Activated T-cell treated with anti-CD3 and anti-CD28 coated beads, Interleukin-2, amount 50 U/mL, for 4 hours (primary cell): ENCODE results near the gene OR10D3. TPM values are rescaled to one million over a fixed set of nuclear protein-coding genes. Genes with fewer than 3 reads are reported as not detected.
"Not testable (repeated sequence)": the region's sequence is repeated elsewhere in the genome, so short reads cannot be mapped to it uniquely, and the experiment has no call there.

ENCODE experiments used
- ATAC-seq, 2 donors: fragments of 200-7000 bp; cut with Tn5 transposase; one replicate each; pipeline ENCODE4 v1.10.0; 2021
- DNase-seq: peaks from one replicate; pipeline ENCODE4 v3.0.0-alpha.2; 2020
- H3K27me3 Mint-ChIP-seq: one replicate; pipeline ENCODE4 v1.8.0; 2021; ENCODE audit warnings: low read depth, mixed read lengths
- H3K36me3 Mint-ChIP-seq: one replicate; pipeline ENCODE4 v1.8.0; 2022; ENCODE audit warnings: mixed read lengths; ENCODE audit not compliant: insufficient read depth
- H3K4me1 Mint-ChIP-seq: one replicate; pipeline ENCODE4 v1.8.0; 2021; ENCODE audit warnings: low read depth, mixed read lengths
- H3K4me3 Mint-ChIP-seq: one replicate; pipeline ENCODE4 v1.8.0; 2021; ENCODE audit warnings: mild to moderate bottlenecking, moderate library complexity, mixed read lengths
- H3K9me3 Mint-ChIP-seq: one replicate; pipeline ENCODE4 v1.8.0; 2021; ENCODE audit warnings: mixed read lengths
- total RNA-seq, 3 donors: library from RNA; stranded (reverse); gene quantifications; one replicate each; pipeline ENCODE4 v1.2.1, GENCODE V29; 2021

OR10D3 gene
- total RNA-seq, 3 donors from 2014 or later: not detected

- ATAC-seq (no peak), DNase-seq (no peak)
- no peak overlapping the region for H3K4me3 Mint-ChIP-seq
- no peaks in the 10 kb centered on the region for H3K9me3 Mint-ChIP-seq
- H3K27me3 Mint-ChIP-seq: peaks cover 4% of the 10 kb centered on the region
- no peaks in the 10 kb centered on the region for H3K4me1 Mint-ChIP-seq
- H3K36me3 Mint-ChIP-seq: no peaks in the 10 kb centered on the region
Observed at GRCh38 chr11:124209824-124210357, 26.7 kb downstream of the OR10D3 start.

GRCh38 chr11:124210421-124210820, 27.3 kb downstream of the OR10D3 start:
- H3K4me1 Mint-ChIP-seq: no peaks in the 10 kb centered on the region
- H3K9me3 Mint-ChIP-seq: no peaks in the 10 kb centered on the region
- no peak for ATAC-seq
- no peak for DNase-seq
- H3K36me3 Mint-ChIP-seq: no peaks in the 10 kb centered on the region
- no peak overlapping the region for H3K4me3 Mint-ChIP-seq
- peaks cover 4% of the 10 kb centered on the region for H3K27me3 Mint-ChIP-seq

GRCh38 chr11:124211321-124211720, 28.2 kb downstream of the OR10D3 start:
- no peak overlapping the region for H3K4me3 Mint-ChIP-seq

GRCh38 chr11:124214027-124214426, 30.9 kb downstream of the OR10D3 start:
- no peaks in the 10 kb centered on the region for H3K9me3 Mint-ChIP-seq
- no peaks in the 10 kb centered on the region for H3K27me3 Mint-ChIP-seq
- no peaks in the 10 kb centered on the region for H3K4me1 Mint-ChIP-seq
- no peak overlapping the region for H3K4me3 Mint-ChIP-seq
- no peak for DNase-seq
- no peaks in the 10 kb centered on the region for H3K36me3 Mint-ChIP-seq
- no peak for ATAC-seq

More at GRCh38 chr11:124211321-124211720, 28.2 kb downstream of the OR10D3 start:
- H3K36me3 Mint-ChIP-seq: no peaks in the 10 kb centered on the region
- no peaks in the 10 kb centered on the region for H3K4me1 Mint-ChIP-seq
- peaks cover 4% of the 10 kb centered on the region for H3K27me3 Mint-ChIP-seq
- DNase-seq (no peak), ATAC-seq (no peak)
- no peaks in the 10 kb centered on the region for H3K9me3 Mint-ChIP-seq

GRCh38 chr11:124219126-124219525, 36.0 kb downstream of the OR10D3 start:
- no peak overlapping the region for H3K4me3 Mint-ChIP-seq
- no peaks in the 10 kb centered on the region for H3K4me1 Mint-ChIP-seq
- H3K36me3 Mint-ChIP-seq: no peaks in the 10 kb centered on the region
- no peak for ATAC-seq
- H3K27me3 Mint-ChIP-seq: no peaks in the 10 kb centered on the region
- DNase-seq: no peak
- H3K9me3 Mint-ChIP-seq: no peaks in the 10 kb centered on the region

GRCh38 chr11:124222407-124222806, 39.3 kb downstream of the OR10D3 start:
- H3K4me1 Mint-ChIP-seq: no peaks in the 10 kb centered on the region
- DNase-seq (no peak), ATAC-seq (no peak)
- peaks cover 4% of the 10 kb centered on the region for H3K27me3 Mint-ChIP-seq
- H3K4me3 Mint-ChIP-seq: no peak overlapping the region
- H3K36me3 Mint-ChIP-seq: no peaks in the 10 kb centered on the region
- H3K9me3 Mint-ChIP-seq: no peaks in the 10 kb centered on the region

GRCh38 chr11:124224618-124225423, 41.7 kb downstream of the OR10D3 start:
- DNase-seq, H3K9me3 Mint-ChIP-seq, H3K4me3 Mint-ChIP-seq, H3K4me1 Mint-ChIP-seq, ATAC-seq, H3K36me3 Mint-ChIP-seq, H3K27me3 Mint-ChIP-seq: not testable (repeated sequence)

- Mint-ChIP-seq H3K4me3 (no peak overlapping the region), H3K36me3 (no peaks in the 10 kb centered on the region), H3K27me3 (peaks cover 4% of the 10 kb centered on the region), H3K9me3 (no peaks in the 10 kb centered on the region), H3K4me1 (no peaks in the 10 kb centered on the region)
- DNase-seq (no peak), ATAC-seq (no peak)
Observed at GRCh38 chr11:124225471-124225870, 42.3 kb downstream of the OR10D3 start.

GRCh38 chr11:124233376-124233775, 50.2 kb downstream of the OR10D3 start:
- Mint-ChIP-seq H3K4me3 (no peak overlapping the region), H3K4me1 (no peaks in the 10 kb centered on the region), H3K36me3 (no peaks in the 10 kb centered on the region), H3K9me3 (no peaks in the 10 kb centered on the region), H3K27me3 (peaks cover 1% of the 10 kb centered on the region)
- no peak for DNase-seq
- no peak for ATAC-seq

Other genes with a start within 250 kb of the OR10D3 start
- gene OR4D5, start 243.7 kb upstream of the OR10D3 start, total RNA-seq: not detected
- not detected for gene OR6T1, start 239.5 kb upstream of the OR10D3 start, total RNA-seq
- gene OR10S1, start 205.6 kb upstream of the OR10D3 start, total RNA-seq: not detected
- not detected for gene OR10G6, start 188.2 kb upstream of the OR10D3 start, total RNA-seq
- gene OR10G4, start 170.3 kb upstream of the OR10D3 start, total RNA-seq: not detected
- not detected for gene OR10G9, start 160.3 kb upstream of the OR10D3 start, total RNA-seq
- gene OR10G8, start 156.5 kb upstream of the OR10D3 start, total RNA-seq: not detected
- gene OR10G7, start 142.0 kb upstream of the OR10D3 start, total RNA-seq: not detected
- 1 to 10 TPM; 1.5 to 1.8 (median 1.7) TPM for gene VWA5A, start 67.9 kb upstream of the OR10D3 start, total RNA-seq
- not detected for gene OR8G1, start 57.8 kb downstream of the OR10D3 start, total RNA-seq
- gene OR8G5, start 73.0 kb downstream of the OR10D3 start, total RNA-seq: not detected
- gene OR8D1, start 130.6 kb downstream of the OR10D3 start, total RNA-seq: not detected
- not detected for gene OR8D2, start 136.9 kb downstream of the OR10D3 start, total RNA-seq
- not detected for gene OR8B2, start 201.2 kb downstream of the OR10D3 start, total RNA-seq
- gene OR8B3, start 215.7 kb downstream of the OR10D3 start, total RNA-seq: not detected
- gene OR8B4, start 241.5 kb downstream of the OR10D3 start, total RNA-seq: not detected